HepG2 (cell line): ENCODE results near the gene BACH2. TPM values are rescaled to one million over a fixed set of nuclear protein-coding genes. Genes with fewer than 3 reads are reported as not detected.
A peak's percentile ranks its signal among the peaks of the same experiment; 100 is the strongest.

Experiments
- ATAC-seq: fragments of 200-7000 bp; cut with Tn5 transposase; 3 replicates; pipeline ENCODE4 v1.9.1; 2020; ENCODE audit warnings: mild to moderate bottlenecking, moderate library complexity
- BruUV-seq: library from RNA; stranded (reverse); fragments of 400-500 nt; replicated peaks from 2 replicates; lab custom pipeline; 2021; lab: Mats Ljungman, UMichigan
- CTCF ChIA-PET: fragments of 300-600 bp; formaldehyde crosslinking; extraction: SDS; loops from one replicate; lab custom pipeline; 2021; ENCODE audit warnings: low total read pairs, inconsistent platforms, low intra/inter-chr PET ratio; lab: Yijun Ruan, JAX
- POLR2A ChIA-PET: fragments of 350-600 bp; sonication (Branson Sonifier 250); formaldehyde crosslinking; loops from one replicate; lab custom pipeline; 2020; ENCODE audit warnings: antibody characterized with exemption, inconsistent platforms; lab: Yijun Ruan, JAX
- DNase-seq: peaks from one replicate; pipeline ENCODE4 v3.0.0-alpha.2; 2015; ENCODE audit warnings: low spot score
- FAIRE-seq: peaks from 3 replicates; lab custom pipeline; 2011; peaks lifted over from hg19 to GRCh38; lab: Jason Lieb, UNC
- H2AFZ ChIP-seq: one replicate; pipeline ENCODE4 v1.6.1; 2011; ENCODE audit warnings: low read length, inconsistent platforms
- H3K27ac ChIP-seq: fragments of 300-600 bp; 3 replicates; pipeline ENCODE4 v1.8.0; 2011; ENCODE audit warnings: mixed run types, mild to moderate bottlenecking, mixed read lengths, low read length, inconsistent platforms; ENCODE audit not compliant: insufficient read depth; ENCODE audit errors: extremely low read length
- H3K27me3 ChIP-seq, 2 experiments: fragments of 200-600 bp in 1 of 2; 2 replicates in 1 of 2; 3 replicates in 1 of 2; pipeline versions ENCODE4 v1.6.0 to v1.8.0; 2011; ENCODE audit warnings: low read length in 2 of 2, mild to moderate bottlenecking in 2 of 2, moderate library complexity in 2 of 2, inconsistent platforms in 1 of 2; ENCODE audit not compliant: insufficient read depth in 2 of 2, control insufficient read depth in 1 of 2
- H3K36me3 ChIP-seq, 2 experiments: fragments of 200-600 bp in 1 of 2; replicated peaks in 1 of 2; 2 replicates in 1 of 2; 3 replicates in 1 of 2; pipeline versions ENCODE4 v1.5.1 to v1.8.0; 2011; ENCODE audit warnings: low read length in 2 of 2, inconsistent platforms in 1 of 2; ENCODE audit not compliant: insufficient read depth in 2 of 2, control insufficient read depth in 1 of 2
- H3K4me1 ChIP-seq: 2 replicates; pipeline ENCODE4 v1.5.1; 2012; ENCODE audit warnings: low read length, inconsistent platforms; ENCODE audit not compliant: insufficient read depth
- H3K4me2 ChIP-seq: 2 replicates; pipeline ENCODE4 v1.6.0; 2011; ENCODE audit warnings: low read depth, low read length, inconsistent platforms
- H3K4me3 ChIP-seq, 3 experiments: fragments of 200-600 bp in 1 of 3; sonication (generic), shearing (Covaris generic) in 1 of 3; replicated peaks in 1 of 3; 2 replicates each; pipeline ENCODE4 v1.5.1; 2011 to 2016; ENCODE audit warnings: low read length in 3 of 3, inconsistent platforms in 2 of 3, low read depth in 2 of 3, mild to moderate bottlenecking in 2 of 3, control low read depth in 1 of 3, mixed read lengths in 1 of 3; ENCODE audit not compliant: insufficient read depth in 1 of 3
- H3K79me2 ChIP-seq: one replicate; pipeline ENCODE4 v1.6.1; 2011; ENCODE audit warnings: low read length, inconsistent platforms; ENCODE audit not compliant: insufficient read depth
- H3K9ac ChIP-seq: 2 replicates; pipeline ENCODE4 v1.6.0; 2011; ENCODE audit warnings: mild to moderate bottlenecking, low read depth, low read length, inconsistent platforms; ENCODE audit not compliant: insufficient read depth
- H3K9me3 ChIP-seq: 2 replicates; pipeline ENCODE4 v1.5.1; 2012; ENCODE audit warnings: mild to moderate bottlenecking, low read length
- H4K20me1 ChIP-seq: 2 replicates; pipeline ENCODE4 v1.6.0; 2011; ENCODE audit warnings: inconsistent platforms, mild to moderate bottlenecking, low read length, moderate library complexity; ENCODE audit not compliant: insufficient read depth
- ELK4 ChIP-seq: sonication (generic); formaldehyde crosslinking; IDR thresholded peaks from 2 replicates; pipeline ENCODE4 v1.9.0; 2021; ENCODE audit warnings: missing genetic modification reagents, borderline replicate concordance
- ESRRA ChIP-seq: sonication (generic); formaldehyde crosslinking; IDR thresholded peaks from 2 replicates; pipeline ENCODE4 v1.5.1; 2020; ENCODE audit warnings: mild to moderate bottlenecking, low read depth, missing genetic modification reagents
- FOSL2 ChIP-seq: sonication (generic); formaldehyde crosslinking; IDR thresholded peaks from 2 replicates; pipeline ENCODE4 v1.4.0; 2020; ENCODE audit warnings: missing genetic modification reagents
- GTF3A ChIP-seq: sonication (generic); formaldehyde crosslinking; conservative IDR thresholded peaks from 2 replicates; pipeline ENCODE4 v1.4.0; 2020; ENCODE audit warnings: mild to moderate bottlenecking, missing genetic modification reagents
- KAT2B ChIP-seq: fragments of 150-350 bp; IDR thresholded peaks from 2 replicates; pipeline ENCODE4 v1.6.1; 2014; ENCODE audit warnings: low read depth, low read length, borderline replicate concordance
- NFE2L1 ChIP-seq: sonication (generic); formaldehyde crosslinking; IDR thresholded peaks from 2 replicates; pipeline ENCODE4 v1.4.0; 2020; ENCODE audit warnings: missing genetic modification reagents, mild to moderate bottlenecking, borderline replicate concordance
- TARDBP ChIP-seq: sonication (generic); formaldehyde crosslinking; IDR thresholded peaks from 2 replicates; pipeline ENCODE4 v1.8.0; 2022; ENCODE audit warnings: mild to moderate bottlenecking, missing genetic modification reagents
- ZBTB33 ChIP-seq: sonication (generic); formaldehyde crosslinking; IDR thresholded peaks from 2 replicates; pipeline ENCODE4 v1.4.0; 2020; ENCODE audit warnings: missing genetic modification reagents
- ZNF121 ChIP-seq: sonication (generic); formaldehyde crosslinking; IDR thresholded peaks from 2 replicates; pipeline ENCODE4 v1.5.0; 2020; ENCODE audit warnings: mild to moderate bottlenecking, missing genetic modification reagents
- ZNF770 ChIP-seq: sonication (generic); formaldehyde crosslinking; IDR thresholded peaks from 2 replicates; pipeline ENCODE4 v1.5.0; 2020; ENCODE audit warnings: mild to moderate bottlenecking, missing genetic modification reagents
- ZNF878 ChIP-seq: sonication (generic); formaldehyde crosslinking; IDR thresholded peaks from 2 replicates; pipeline ENCODE4 v1.8.1; 2023; ENCODE audit warnings: mild to moderate bottlenecking, missing genetic modification reagents, moderate library complexity
- WGBS: methylation state at CpG from one replicate; pipeline ENCODE4 v1.1.6; 2017; ENCODE audit warnings: low lambda C conversion rate; 5-methylcytosine and 5-hydroxymethylcytosine counted together
- in situ Hi-C: cut with HindIII; loops from 2 replicates; pipeline ENCODE4 v1.10.0; 2017; ENCODE audit warnings: low pct_unique_long_range_greater_than_20kb; ENCODE audit not compliant: extremely low pct_ligation_motif_present
- intact Hi-C: fragments of 100-400 bp; cut with micrococcal nuclease; formaldehyde crosslinking; loops from one replicate; pipeline ENCODE4 v1.10.0; 2022; ENCODE audit not compliant: unreplicated experiment
- polyA plus RNA-seq, 8 experiments: library from polyadenylated mRNA; depleted of rRNA in 3 of 8; stranded (reverse) in 7 of 8; unstranded in 1 of 8; fragments of >200 nt; fragmentation: Illumina TruSeq in 4 of 8; extraction: Trizol in 4 of 8; gene quantifications; 2 replicates each; pipeline versions ENCODE4 v1.2.1 to v1.2.3, GENCODE V29; 2011 to 2016; ENCODE audit warnings: low read depth in 4 of 8, missing spikeins in 1 of 8, mixed read lengths in 1 of 8; ENCODE audit not compliant: insufficient read depth in 1 of 8
- total RNA-seq, 5 experiments: library from RNA; depleted of rRNA; stranded (reverse); fragments of >200 nt; fragmentation: Illumina TruSeq; extraction: Trizol; gene quantifications; 2 replicates each; pipeline ENCODE4 v1.2.3, GENCODE V29; 2016; ENCODE audit warnings: low read depth in 1 of 5

The BACH2 gene
- total and polyA plus RNA-seq, 2 of the 13 experiments (the other 11 are each of a cell fraction or from before 2014, with no cell fraction given): 0.01 TPM; not detected in 1

- no peak for TF ChIP-seq ELK4
- peak; percentile 78 for TF ChIP-seq KAT2B
- TF ChIP-seq FOSL2 (CRISPR knock-in tag): peak; percentile 40; the same call in 1 of the 2 replicates
- TF ChIP-seq GTF3A (CRISPR knock-in tag): no peak
- no peak for TF ChIP-seq ZNF878
- TF ChIP-seq NFE2L1 (CRISPR knock-in tag): no peak
- TF ChIP-seq, all 625 proteins: peak for 2
- 4% methylated on average over 3 of the region's 3 CpGs for WGBS
- DNase-seq (no peak), FAIRE-seq (no peak), ATAC-seq (no peak; the same call in 2 of the 3 replicates)
- intact Hi-C loops (no loop called here), in situ Hi-C loops (no loop called here)
- BruUV-seq: no TSS peak
- Histone ChIP-seq H3K79me2 (no peaks in the 10 kb centered on the region), H3K9ac (no peak overlapping the region), H3K4me3 (no peak overlapping the region), H3K4me2 (no peak overlapping the region), H3K4me1 (peaks cover 17% of the 10 kb centered on the region), H3K27ac (no peak overlapping the region), H2AFZ (no peak overlapping the region), H3K9me3 (no peaks in the 10 kb centered on the region), H3K27me3 (peaks cover 1 to 21% of the 10 kb centered on the region in 2 experiments; a peak in 3 of 5 replicates), H4K20me1 (no peaks in the 10 kb centered on the region), H3K36me3 (no peaks in the 10 kb centered on the region)
- POLR2A ChIA-PET: no interaction called here
- CTCF ChIA-PET: interaction anchor here (0.7 kb wide), 1 partner anchor 30 kb away, joined by 3 read pairs; no protein-coding TSS in a partner anchor
Observed at GRCh38 chr6:89888871-89889270, 407.8 kb downstream of the BACH2 start.

DNA sequence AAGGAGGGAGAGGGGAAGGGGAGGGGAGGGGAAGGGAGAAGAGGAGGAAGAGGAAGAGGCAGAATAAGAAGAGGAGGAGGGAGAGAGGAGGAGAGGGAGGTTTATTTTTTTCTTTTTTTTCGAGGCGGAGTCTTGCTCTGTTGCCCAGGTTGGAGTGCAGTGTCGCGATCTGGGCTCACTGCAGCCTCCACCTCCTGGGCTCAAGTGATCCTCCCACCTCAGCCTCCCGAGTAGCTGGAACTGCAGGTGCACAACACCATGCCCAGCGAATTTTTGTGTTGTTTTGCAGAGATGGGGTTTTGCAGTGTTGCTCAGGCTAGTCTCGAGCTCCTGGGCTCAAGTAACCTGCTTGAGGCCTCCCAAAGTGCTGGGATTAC lies 408.5 kb downstream of the BACH2 start:
- Histone ChIP-seq H3K27ac (no peak overlapping the region), H3K4me2 (peak overlapping the region; percentile 39), H4K20me1 (no peaks in the 10 kb centered on the region), H2AFZ (no peak overlapping the region), H3K4me3 (peak overlapping the region in 1 of 3 experiments; percentile 16; a peak in 1 of 6 replicates), H3K9me3 (no peaks in the 10 kb centered on the region), H3K9ac (no peak overlapping the region), H3K36me3 (no peaks in the 10 kb centered on the region), H3K79me2 (no peaks in the 10 kb centered on the region), H3K4me1 (peaks cover 17% of the 10 kb centered on the region), H3K27me3 (peaks cover 1 to 21% of the 10 kb centered on the region in 2 experiments; a peak in 3 of 5 replicates)
- TF ChIP-seq ESRRA (CRISPR knock-in tag) (no peak), TARDBP (CRISPR knock-in tag) (no peak), ZBTB33 (0 out of 2 replicates have a peak, but pooled peaks have one; percentile 3), ZNF121 (CRISPR knock-in tag) (0 out of 2 replicates have a peak, but pooled peaks have one; percentile 14), ZNF770 (CRISPR knock-in tag) (peak; percentile 83)
- intact Hi-C loops: no loop called here
- ChIA-PET POLR2A (no interaction called here), CTCF (no interaction called here)
- no TSS peak for BruUV-seq
- ATAC-seq (peak; percentile 25; the same call in 2 of the 3 replicates), FAIRE-seq (no peak), DNase-seq (no peak)
- in situ Hi-C loops: no loop called here
- 40% methylated on average over 7 of the region's 7 CpGs for WGBS
